H1 (cell line): ENCODE measurements around the gene CXXC5. TPM values are rescaled to one million over a fixed set of nuclear protein-coding genes. Genes with fewer than 3 reads are reported as not detected.

Experiments
- CTCF ChIA-PET: fragments of 300-600 bp; sonication (Branson Sonifier 250); formaldehyde crosslinking; loops from one replicate; lab custom pipeline; 2021; ENCODE audit not compliant: partially characterized antibody; lab: Charles Lee
- POLR2A ChIA-PET: fragments of 300-600 bp; sonication (Branson Sonifier 250); formaldehyde crosslinking; loops from one replicate; lab custom pipeline; 2021; ENCODE audit warnings: inconsistent platforms; ENCODE audit not compliant: partially characterized antibody; lab: Charles Lee
- DNase-seq, 2 experiments: peaks; one replicate each; pipeline versions ENCODE4 v3.0.0 to v3.0.0-alpha.2; 2010 to 2022; ENCODE audit warnings: low spot score in 2 of 2, low read depth in 1 of 2, mixed read lengths in 1 of 2
- FAIRE-seq: peaks from 2 replicates; lab custom pipeline; 2011; peaks lifted over from hg19 to GRCh38; lab: Jason Lieb, UNC
- H2AFZ ChIP-seq: 2 replicates; pipeline ENCODE4 v1.8.1; 2012; ENCODE audit warnings: low read length, inconsistent platforms
- H2AK5ac ChIP-seq: 2 replicates; pipeline ENCODE4 v1.6.1; 2013; ENCODE audit warnings: low read depth, low read length
- H2BK120ac ChIP-seq: replicated peaks from 2 replicates; pipeline ENCODE3; 2013; ENCODE audit warnings: low read depth, low read length, inconsistent platforms
- H2BK12ac ChIP-seq: 2 replicates; pipeline ENCODE4 v1.6.1; 2013; ENCODE audit warnings: low read depth, low read length
- H2BK15ac ChIP-seq: 2 replicates; pipeline ENCODE4 v1.6.1; 2013; ENCODE audit warnings: low read length
- H2BK20ac ChIP-seq: 2 replicates; pipeline ENCODE4 v1.6.1; 2013; ENCODE audit warnings: low read length
- H2BK5ac ChIP-seq: 2 replicates; pipeline ENCODE4 v1.6.1; 2013; ENCODE audit warnings: low read depth, low read length
- H3K14ac ChIP-seq: 2 replicates; pipeline ENCODE4 v1.6.1; 2013; ENCODE audit warnings: inconsistent platforms; ENCODE audit not compliant: insufficient read length
- H3K18ac ChIP-seq: 2 replicates; pipeline ENCODE4 v1.6.1; 2013; ENCODE audit warnings: low read length; ENCODE audit errors: extremely low read depth
- H3K23ac ChIP-seq: 2 replicates; pipeline ENCODE4 v1.6.1; 2013; ENCODE audit warnings: inconsistent platforms; ENCODE audit not compliant: insufficient read length
- H3K23me2 ChIP-seq: 2 replicates; pipeline ENCODE4 v1.6.1; 2013; ENCODE audit warnings: low read depth, low read length
- H3K27ac ChIP-seq: 2 replicates; pipeline ENCODE4 v1.6.1; 2011; ENCODE audit warnings: low read depth, low read length, inconsistent platforms
- H3K27me3 ChIP-seq, 4 experiments: replicated peaks in 1 of 4; 1 replicate in 1 of 4; 2 replicates in 3 of 4; pipeline versions ENCODE4 v1.6.1 to v1.8.1; 2011 to 2013; ENCODE audit warnings: low read length in 3 of 4, mild to moderate bottlenecking in 3 of 4, inconsistent platforms in 2 of 4, mixed read lengths in 2 of 4, moderate library complexity in 1 of 4; ENCODE audit not compliant: control insufficient read depth in 3 of 4, insufficient read depth in 3 of 4; ENCODE audit errors: extremely low read depth in 1 of 4
- H3K36me3 ChIP-seq, 4 experiments: 2 replicates each; pipeline versions ENCODE4 v1.6.1 to v1.8.1; 2011 to 2013; ENCODE audit warnings: mild to moderate bottlenecking in 4 of 4, low read length in 3 of 4, moderate library complexity in 2 of 4, control low read depth in 1 of 4, inconsistent platforms in 1 of 4; ENCODE audit not compliant: insufficient read depth in 4 of 4, control insufficient read depth in 2 of 4
- H3K4ac ChIP-seq: replicated peaks from 2 replicates; pipeline ENCODE3; 2013; ENCODE audit warnings: low read length, low read depth, mixed read lengths, inconsistent platforms; ENCODE audit not compliant: insufficient read length
- H3K4me1 ChIP-seq, 4 experiments: replicated peaks in 1 of 4; 1 replicate in 1 of 4; 2 replicates in 3 of 4; pipeline versions ENCODE4 v1.6.1 to v1.8.1; 2011 to 2013; ENCODE audit warnings: low read length in 3 of 4, inconsistent platforms in 2 of 4, mixed read lengths in 1 of 4; ENCODE audit not compliant: insufficient read depth in 4 of 4, control insufficient read depth in 3 of 4
- H3K4me2 ChIP-seq, 2 experiments: 2 replicates each; pipeline versions ENCODE4 v1.6.1 to v1.8.1; 2011 to 2013; ENCODE audit warnings: low read depth in 2 of 2, low read length in 2 of 2, control low read depth in 1 of 2, inconsistent platforms in 1 of 2, mild to moderate bottlenecking in 1 of 2; ENCODE audit not compliant: insufficient read depth in 1 of 2
- H3K4me3 ChIP-seq, 4 experiments: fragments of 200-600, 300-600 bp in 1 of 4; sonication (generic), shearing (Covaris generic), sonication (Bioruptor Twin) in 1 of 4; 2 replicates each; pipeline versions ENCODE4 v1.5.1 to v1.8.1; 2011 to 2016; ENCODE audit warnings: low read length in 4 of 4, low read depth in 3 of 4, control low read depth in 2 of 4, inconsistent platforms in 2 of 4, mild to moderate bottlenecking in 2 of 4, mixed read lengths in 1 of 4, moderate library complexity in 1 of 4; ENCODE audit not compliant: insufficient read depth in 2 of 4; ENCODE audit errors: extremely low read depth in 1 of 4
- H3K56ac ChIP-seq: replicated peaks from 2 replicates; pipeline ENCODE3; 2013; ENCODE audit warnings: low read depth, mild to moderate bottlenecking, mixed read lengths, low read length, inconsistent platforms; ENCODE audit not compliant: insufficient read length
- H3K79me1 ChIP-seq: 2 replicates; pipeline ENCODE4 v1.6.1; 2013; ENCODE audit warnings: low read depth, low read length, control low read depth
- H3K79me2 ChIP-seq, 2 experiments: 2 replicates each; pipeline versions ENCODE4 v1.6.1 to v1.8.1; 2012 to 2013; ENCODE audit warnings: low read length in 2 of 2, mild to moderate bottlenecking in 2 of 2, inconsistent platforms in 1 of 2; ENCODE audit not compliant: insufficient read depth in 2 of 2, control insufficient read depth in 1 of 2
- H3K9ac ChIP-seq, 4 experiments: replicated peaks in 1 of 4; 1 replicate in 1 of 4; 2 replicates in 3 of 4; pipeline versions ENCODE4 v1.6.1 to v1.8.1; 2011 to 2013; ENCODE audit warnings: low read depth in 3 of 4, low read length in 3 of 4, control low read depth in 2 of 4, mild to moderate bottlenecking in 2 of 4, moderate library complexity in 2 of 4, inconsistent platforms in 1 of 4; ENCODE audit errors: extremely low read depth in 1 of 4
- H3K9me3 ChIP-seq, 2 experiments: 2 replicates each; pipeline versions ENCODE4 v1.6.1 to v1.8.1; 2012 to 2013; ENCODE audit warnings: mild to moderate bottlenecking in 2 of 2, moderate library complexity in 2 of 2, control low read depth in 1 of 2, inconsistent platforms in 1 of 2, low read depth in 1 of 2, low read length in 1 of 2, mixed read lengths in 1 of 2; ENCODE audit not compliant: insufficient read depth in 2 of 2
- H4K20me1 ChIP-seq, 2 experiments: replicated peaks in 1 of 2; 2 replicates each; pipeline versions ENCODE3 to v1.8.1; 2011 to 2013; ENCODE audit warnings: inconsistent platforms in 2 of 2, low read length in 2 of 2, mild to moderate bottlenecking in 1 of 2; ENCODE audit not compliant: insufficient read depth in 2 of 2, control insufficient read depth in 1 of 2
- H4K5ac ChIP-seq: 2 replicates; pipeline ENCODE4 v1.6.1; 2013; ENCODE audit warnings: low read length, low read depth, mixed read lengths, inconsistent platforms; ENCODE audit not compliant: insufficient read length
- H4K8ac ChIP-seq: 2 replicates; pipeline ENCODE4 v1.8.0; 2013; ENCODE audit warnings: mild to moderate bottlenecking, moderate library complexity, low read length, inconsistent platforms; ENCODE audit not compliant: insufficient read depth; ENCODE audit errors: extremely low read depth
- H4K91ac ChIP-seq: replicated peaks from 2 replicates; pipeline ENCODE3; 2013; ENCODE audit warnings: low read length, mixed read lengths, inconsistent platforms; ENCODE audit not compliant: insufficient read length
- EGR1 ChIP-seq: IDR thresholded peaks from 2 replicates; pipeline ENCODE4 v1.6.1; 2011; ENCODE audit warnings: low read depth, low read length, borderline replicate concordance
- SIN3A ChIP-seq, 2 experiments: IDR thresholded peaks in 1 of 2; conservative IDR thresholded peaks in 1 of 2; 2 replicates each; pipeline ENCODE4 v1.6.1; 2011 to 2012; ENCODE audit warnings: low read length in 2 of 2, improper control_type of control experiment in 1 of 2, low read depth in 1 of 2, mild to moderate bottlenecking in 1 of 2
- TEAD4 ChIP-seq: IDR thresholded peaks from 2 replicates; pipeline ENCODE4 v1.6.1; 2012; ENCODE audit warnings: low read depth, low read length, inconsistent platforms, mixed read lengths
- WGBS, 2 experiments: shearing (Covaris generic) in 1 of 2; methylation state at CpG; one replicate each; pipeline versions ENCODE4 v1.1.6 to v1.1.7; 2013 to 2015; ENCODE audit warnings: low lambda C conversion rate in 2 of 2, mixed read lengths in 2 of 2, inconsistent platforms in 1 of 2, low coverage in 1 of 2, missing lambda C conversion rate in 1 of 2; ENCODE audit not compliant: insufficient replicate concordance in 2 of 2, insufficient coverage in 1 of 2, insufficient read length in 1 of 2; ENCODE audit errors: extremely low coverage in 1 of 2, missing lambda C conversion rate in 1 of 2; 5-methylcytosine and 5-hydroxymethylcytosine counted together
- polyA plus RNA-seq, 7 experiments: library from polyadenylated mRNA; depleted of rRNA in 3 of 7; stranded (reverse) in 5 of 7; unstranded in 2 of 7; fragments of >200 nt in 5 of 7; fragments of 200-250 nt in 2 of 7; gene quantifications; 1 replicate in 5 of 7; 2 replicates in 1 of 7; 4 replicates in 1 of 7; pipeline versions ENCODE4 v1.2.1 to v1.2.3, GENCODE V29; 2011 to 2013; ENCODE audit warnings: missing spikeins in 2 of 7, mixed read lengths in 2 of 7
- total RNA-seq: library from RNA; stranded (reverse); fragmentation: NEBNext Ultra II Directional; extraction: Animal tissue kit (Norgen Biotek cat#: 25700); gene quantifications from 2 replicates; pipeline ENCODE4 v1.2.1, GENCODE V29; 2021

Gene CXXC5
- total and polyA plus RNA-seq, 2 of the 8 experiments (the other 6 are each of a cell fraction or from before 2014, with no cell fraction given) = 61.4 to 74.0 TPM

GRCh38 chr5:139659695-139660101 lies 11.5 kb downstream of the CXXC5 start:
- Histone ChIP-seq H3K18ac (peak overlapping the region; percentile 9; the same call in 1 of the 2 replicates), H3K4me1 (peaks cover 13 to 69% (median 58%) of the 10 kb centered on the region in 4 experiments), H3K9me3 (no peaks in the 10 kb centered on the region), H4K5ac (no peak overlapping the region), H3K23me2 (no peaks in the 10 kb centered on the region; the same call in 1 of the 2 replicates), H3K4me3 (no peak overlapping the region), H3K79me1 (peaks cover 42% of the 10 kb centered on the region), H3K56ac (no peak overlapping the region), H3K36me3 (no peaks in the 10 kb centered on the region), H2BK120ac (no peak overlapping the region), H2BK20ac (no peak overlapping the region), H2BK5ac (peak overlapping the region; percentile 20), H2BK12ac (no peak overlapping the region), H2BK15ac (no peak overlapping the region), H3K4ac (no peak overlapping the region), H4K8ac (no peak overlapping the region; the same call in 1 of the 2 replicates), H3K79me2 (peaks cover 26 to 97% of the 10 kb centered on the region in 2 experiments), H3K9ac (no peak overlapping the region), H4K91ac (no peak overlapping the region), H3K4me2 (peak overlapping the region; percentile 21 to 38; a peak in 3 of 4 replicates), H2AFZ (no peak overlapping the region), H3K14ac (no peak overlapping the region), H3K23ac (no peak overlapping the region), H4K20me1 (peaks cover 65 to 75% of the 10 kb centered on the region in 2 experiments), H2AK5ac (no peak overlapping the region), H3K27ac (no peak overlapping the region), H3K27me3 (no peaks in the 10 kb centered on the region)
- POLR2A ChIA-PET = interaction anchor here (0.6 to 4.0 kb wide), 12 partner anchors 10 to 90 kb away, joined by 3 to 31 read pairs (median 5); partner anchors contain the start of gene CXXC5
- CTCF ChIA-PET = interaction anchor here (0.7 to 6.4 kb wide), 16 partner anchors 9 to 108 kb away, joined by 3 to 77 read pairs (median 8); no protein-coding TSS in a partner anchor
- peak in 1 of 2 experiments; percentile 43; a peak in 1 of 4 replicates for TF ChIP-seq SIN3A (conservative IDR thresholded peaks at IDR 0.05 in 1 of 2, IDR thresholded peaks at IDR 0.05 in 1 of 2; ENCODE audit: low read depth in 1 of 2, low read length in 2 of 2)
- TF ChIP-seq EGR1 = no peak
- peak; percentile 94 for TF ChIP-seq TEAD4
- FAIRE-seq (no peak), DNase-seq (no peak)
- WGBS, 2 experiments = 42% methylated on average over 5 of the region's 13 CpGs; no CpG with 5 or more reads in 1 of the 2 experiments
